Activated CD8-positive, alpha-beta T cell treated with anti-CD3 and anti-CD28 coated beads, Interleukin-2, amount 10 ng/mL, durations not matched to agents 7 days and 5 days (primary cell): ENCODE data around the gene SH3TC1. TPM values are rescaled to one million over a fixed set of nuclear protein-coding genes. Genes with fewer than 3 reads are reported as not detected.

Experiments
- ATAC-seq: fragments of 150-1000 bp; cut with Tn5 transposase; one replicate; pipeline ENCODE4 v1.10.0; 2021; ENCODE audit warnings: moderate library complexity
- CTCF ChIA-PET: fragments of 350-600 bp; sonication (Branson Sonifier 250); formaldehyde crosslinking; loops from one replicate; lab custom pipeline; 2021; ENCODE audit warnings: antibody characterized with exemption; lab: Charles Lee
- POLR2A ChIA-PET: fragments of 350-600 bp; sonication (Branson Sonifier 250); formaldehyde crosslinking; loops from one replicate; lab custom pipeline; 2021; ENCODE audit warnings: antibody characterized with exemption; lab: Charles Lee
- DNase-seq: peaks from one replicate; pipeline ENCODE4 v3.0.0-alpha.2; 2020
- H3K27ac Mint-ChIP-seq: one replicate; pipeline ENCODE4 v1.8.0; 2021; ENCODE audit warnings: mild to moderate bottlenecking, mixed read lengths
- H3K27me3 Mint-ChIP-seq: one replicate; pipeline ENCODE4 v1.8.0; 2021; ENCODE audit warnings: low read depth, mixed read lengths
- H3K36me3 Mint-ChIP-seq: one replicate; pipeline ENCODE4 v1.8.0; 2021; ENCODE audit warnings: low read depth, mixed read lengths
- H3K4me1 Mint-ChIP-seq: one replicate; pipeline ENCODE4 v1.8.0; 2021; ENCODE audit warnings: low read depth, mixed read lengths
- H3K4me3 Mint-ChIP-seq: one replicate; pipeline ENCODE4 v1.8.0; 2021; ENCODE audit warnings: mild to moderate bottlenecking, mixed read lengths
- H3K9me3 Mint-ChIP-seq: one replicate; pipeline ENCODE4 v1.8.0; 2022; ENCODE audit warnings: mixed read lengths; ENCODE audit not compliant: insufficient read depth
- total RNA-seq, 2 experiments: library from RNA; stranded (reverse); gene quantifications; one replicate each; pipeline ENCODE4 v1.2.3, GENCODE V29; 2021

Gene SH3TC1
- total RNA-seq, 2 experiments from 2014 or later = 6.3 to 7.3 TPM

DNA sequence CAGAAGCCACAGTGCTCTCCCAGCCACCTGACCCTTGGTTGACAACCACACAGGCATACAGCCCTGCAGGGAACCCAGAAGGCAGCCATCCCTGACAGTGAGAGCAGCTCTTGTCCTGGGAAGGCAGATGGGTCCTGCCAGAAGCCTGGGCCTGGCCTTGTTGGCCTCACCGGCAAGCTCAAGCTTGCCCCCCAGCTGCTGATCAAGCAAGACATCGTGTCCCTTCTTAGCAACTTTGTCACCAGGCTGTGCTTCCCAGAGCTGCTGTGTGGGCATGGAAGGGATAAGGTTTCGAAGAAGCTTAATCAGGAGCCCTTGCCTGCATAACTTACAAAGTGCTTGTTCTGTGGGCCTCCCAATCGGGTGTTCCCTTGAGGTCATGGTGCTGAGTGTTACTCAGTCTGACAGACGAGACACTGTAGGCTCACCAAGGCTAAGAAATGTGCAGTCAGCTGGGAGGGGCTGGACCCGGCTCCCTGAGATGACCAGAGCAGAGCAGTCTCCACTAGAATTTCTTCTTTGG is 33.7 kb upstream of the SH3TC1 start:
- CTCF ChIA-PET = interaction anchor here (0.8 kb wide), 1 partner anchor 11 kb away, joined by 3 read pairs; no protein-coding TSS in a partner anchor
- no peak overlapping the region for H3K27ac Mint-ChIP-seq
- ATAC-seq = no peak
- no peaks in the 10 kb centered on the region for H3K4me1 Mint-ChIP-seq
- H3K27me3 Mint-ChIP-seq = no peaks in the 10 kb centered on the region
- no peaks in the 10 kb centered on the region for H3K36me3 Mint-ChIP-seq
- DNase-seq = no peak
- POLR2A ChIA-PET = no interaction called here
- peaks cover 9% of the 10 kb centered on the region for H3K9me3 Mint-ChIP-seq
- no peak overlapping the region for H3K4me3 Mint-ChIP-seq

DNA sequence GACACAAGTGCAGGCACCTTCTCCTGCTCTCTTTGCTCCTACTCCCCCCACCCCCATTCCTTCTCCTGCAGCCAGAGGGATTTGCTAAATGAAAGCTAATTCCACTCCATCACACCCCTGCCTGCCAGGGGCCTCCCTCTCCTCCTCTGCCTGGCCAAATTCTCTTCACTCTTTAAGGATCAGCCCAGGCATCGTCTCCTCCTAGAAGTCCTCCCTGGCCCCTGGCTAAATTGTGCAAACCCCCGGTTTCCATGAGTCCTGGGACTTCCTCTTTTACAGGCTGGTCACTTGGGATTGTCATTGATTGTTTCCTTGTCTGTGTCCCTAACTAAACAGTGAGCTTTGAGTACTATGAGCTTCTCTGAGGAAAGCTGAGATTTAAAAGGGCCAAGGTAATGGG is 31.8 kb upstream of the SH3TC1 start:
- CTCF ChIA-PET = interaction anchor here (1.2 to 1.3 kb wide), 2 partner anchors 8 to 9 kb away, joined by 4 read pairs; partner anchors contain the start of gene ABLIM2
- H3K36me3 Mint-ChIP-seq = no peaks in the 10 kb centered on the region
- POLR2A ChIA-PET = no interaction called here
- ATAC-seq = no peak
- no peak overlapping the region for H3K27ac Mint-ChIP-seq
- DNase-seq = no peak
- H3K4me3 Mint-ChIP-seq = no peak overlapping the region
- H3K27me3 Mint-ChIP-seq = peaks cover 2% of the 10 kb centered on the region
- H3K4me1 Mint-ChIP-seq = no peaks in the 10 kb centered on the region
- peaks cover 9% of the 10 kb centered on the region for H3K9me3 Mint-ChIP-seq

DNA sequence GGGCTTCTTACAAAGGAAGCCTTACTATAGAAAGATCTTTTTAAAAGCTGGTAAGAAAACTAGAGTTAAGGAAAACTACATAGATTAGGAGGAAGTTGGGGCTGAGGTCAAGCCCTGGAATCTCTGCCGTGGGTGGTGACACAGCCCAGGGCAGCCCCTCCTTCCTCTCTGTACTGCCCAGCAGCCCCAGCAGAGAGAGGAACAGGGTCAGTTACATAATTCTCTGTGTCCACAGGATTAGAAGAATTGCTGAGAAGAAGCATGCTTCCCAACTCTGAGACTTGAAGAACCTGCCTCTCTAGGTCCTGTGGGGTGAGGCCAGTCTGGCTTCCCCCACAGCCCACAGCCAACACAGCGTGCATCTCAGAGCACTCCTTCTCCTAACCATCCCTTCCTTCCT is 31.3 kb upstream of the SH3TC1 start:
- Mint-ChIP-seq H3K27ac (no peak overlapping the region), H3K4me3 (no peak overlapping the region), H3K36me3 (no peaks in the 10 kb centered on the region), H3K27me3 (peaks cover 2% of the 10 kb centered on the region), H3K9me3 (peaks cover 9% of the 10 kb centered on the region), H3K4me1 (no peaks in the 10 kb centered on the region)
- POLR2A ChIA-PET = no interaction called here
- CTCF ChIA-PET = interaction anchor here (1.2 to 1.4 kb wide), 3 partner anchors 9 to 12 kb away, joined by 4 read pairs; partner anchors contain the start of gene ABLIM2
- DNase-seq (no peak), ATAC-seq (no peak)

DNA sequence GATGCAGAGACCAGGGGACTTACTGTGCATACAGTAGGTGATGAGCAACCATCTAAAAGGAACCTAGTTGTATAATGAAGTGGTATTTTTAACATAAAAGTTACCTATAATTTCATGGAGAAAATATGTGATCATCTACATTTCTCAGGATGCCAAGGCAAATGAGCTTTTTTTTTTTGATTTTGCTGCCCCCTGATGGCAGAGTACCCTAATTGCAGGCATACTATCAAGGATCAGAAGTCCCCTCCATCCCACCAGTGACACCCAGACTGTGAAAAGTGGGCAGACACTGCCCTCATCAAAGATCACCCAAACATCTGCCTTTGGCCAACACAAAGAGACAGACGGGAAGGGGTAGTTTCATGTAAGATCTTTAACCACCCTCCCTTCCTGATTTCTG is 30.9 kb upstream of the SH3TC1 start:
- CTCF ChIA-PET = interaction anchor here (1.3 to 1.4 kb wide), 2 partner anchors 9 to 12 kb away, joined by 4 read pairs; partner anchors contain the start of gene ABLIM2
- no peak for ATAC-seq

DNA sequence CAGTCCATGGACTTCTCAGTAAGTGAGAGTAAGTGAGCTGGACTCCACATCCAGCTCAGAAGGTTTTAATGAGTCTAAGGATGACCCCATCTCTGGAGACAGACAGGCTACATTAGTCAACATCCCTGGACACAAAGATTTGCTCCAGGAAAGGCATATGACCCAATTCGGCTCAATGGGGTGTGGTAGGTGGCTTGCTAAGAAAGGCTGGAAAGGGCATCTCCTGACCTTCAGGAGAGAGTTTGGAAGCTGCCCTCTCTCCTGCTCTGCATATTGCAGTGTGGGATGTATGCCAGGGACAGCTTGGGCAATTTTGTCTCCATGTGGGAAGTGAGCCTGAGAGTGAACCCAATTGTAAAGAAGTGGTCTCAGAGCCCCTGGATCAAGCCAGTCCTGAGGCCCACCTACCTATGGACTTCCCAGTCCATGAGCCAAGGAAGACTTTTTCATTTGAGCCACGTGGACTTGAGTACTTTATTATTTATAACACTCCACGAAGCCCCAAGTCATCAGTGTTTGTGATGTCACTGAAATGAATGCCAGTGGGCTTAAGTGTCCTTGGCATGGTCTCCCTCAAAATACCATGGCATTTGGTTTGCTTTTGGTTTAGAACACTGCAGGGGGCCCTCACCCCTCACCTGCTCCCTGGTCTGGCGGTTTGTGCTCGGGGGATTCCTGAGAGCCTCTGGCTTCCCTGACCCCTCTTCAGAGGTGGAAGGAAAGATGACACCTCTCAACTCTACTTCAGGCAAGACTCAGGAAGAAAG is 30.1 kb upstream of the SH3TC1 start:
- Mint-ChIP-seq H3K9me3 (peaks cover 9% of the 10 kb centered on the region), H3K4me1 (no peaks in the 10 kb centered on the region), H3K36me3 (no peaks in the 10 kb centered on the region), H3K4me3 (no peak overlapping the region), H3K27ac (no peak overlapping the region), H3K27me3 (peaks cover 2% of the 10 kb centered on the region)
- ChIA-PET CTCF (interaction anchor here (1.3 to 1.4 kb wide), 2 partner anchors 10 to 13 kb away, joined by 4 read pairs; partner anchors contain the start of gene ABLIM2), POLR2A (no interaction called here)
- DNase-seq (no peak), ATAC-seq (no peak)

More for the DNA sequence above, 30.9 kb upstream of the SH3TC1 start:
- DNase-seq = no peak
- Mint-ChIP-seq H3K27ac (no peak overlapping the region), H3K4me3 (no peak overlapping the region), H3K9me3 (peaks cover 9% of the 10 kb centered on the region), H3K36me3 (no peaks in the 10 kb centered on the region), H3K27me3 (peaks cover 2% of the 10 kb centered on the region), H3K4me1 (no peaks in the 10 kb centered on the region)
- POLR2A ChIA-PET = no interaction called here

DNA sequence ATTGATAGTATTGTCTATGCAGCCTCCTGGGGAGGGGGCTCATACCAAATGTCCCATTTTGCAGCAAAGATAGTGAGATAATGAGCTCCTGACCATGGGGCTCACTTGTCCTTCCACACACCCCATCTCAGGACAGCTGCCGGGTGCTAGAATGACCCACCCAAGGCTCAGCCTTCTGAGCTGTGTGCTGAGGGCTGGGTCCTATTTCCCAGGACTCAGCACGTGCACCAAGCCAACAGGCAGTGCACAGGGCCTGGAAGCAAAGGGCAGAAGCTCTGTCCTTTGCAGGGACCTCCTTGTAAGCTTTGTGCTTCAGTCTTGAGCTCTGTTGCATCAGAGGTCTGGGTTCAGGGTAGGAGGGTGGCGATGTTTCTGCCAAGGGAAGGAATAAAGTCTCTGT is 29.3 kb upstream of the SH3TC1 start:
- H3K27ac Mint-ChIP-seq = no peak overlapping the region
- no peaks in the 10 kb centered on the region for H3K36me3 Mint-ChIP-seq
- POLR2A ChIA-PET = no interaction called here
- peaks cover 9% of the 10 kb centered on the region for H3K9me3 Mint-ChIP-seq
- no peak for DNase-seq
- no peak for ATAC-seq
- H3K27me3 Mint-ChIP-seq = peaks cover 2% of the 10 kb centered on the region
- no peak overlapping the region for H3K4me3 Mint-ChIP-seq
- no peaks in the 10 kb centered on the region for H3K4me1 Mint-ChIP-seq
- CTCF ChIA-PET = no interaction called here

DNA sequence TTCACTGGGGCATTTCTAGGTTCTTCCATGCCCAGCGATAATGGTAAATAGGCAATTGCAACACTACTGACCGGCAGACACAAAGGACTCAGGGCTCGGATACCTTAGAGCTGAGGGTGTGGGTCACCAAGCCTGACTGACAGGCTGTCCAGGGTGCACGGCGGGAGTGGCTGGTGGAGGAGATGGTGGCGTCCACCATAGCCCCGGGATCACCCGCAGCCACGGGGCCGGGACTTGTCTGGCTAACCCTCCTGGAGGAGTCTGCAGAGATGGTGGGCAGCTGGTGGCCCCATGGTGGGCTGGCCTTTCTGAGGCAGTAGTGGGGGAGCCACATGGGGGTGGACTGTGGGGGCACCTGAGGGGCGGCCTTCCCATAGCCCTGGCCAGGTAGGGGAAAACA is 28.7 kb upstream of the SH3TC1 start:
- no peak for ATAC-seq
- Mint-ChIP-seq H3K9me3 (peaks cover 9% of the 10 kb centered on the region), H3K4me3 (no peak overlapping the region), H3K27me3 (peaks cover 2% of the 10 kb centered on the region), H3K4me1 (no peaks in the 10 kb centered on the region), H3K36me3 (no peaks in the 10 kb centered on the region), H3K27ac (no peak overlapping the region)
- ChIA-PET CTCF (no interaction called here), POLR2A (no interaction called here)
- DNase-seq = no peak

DNA sequence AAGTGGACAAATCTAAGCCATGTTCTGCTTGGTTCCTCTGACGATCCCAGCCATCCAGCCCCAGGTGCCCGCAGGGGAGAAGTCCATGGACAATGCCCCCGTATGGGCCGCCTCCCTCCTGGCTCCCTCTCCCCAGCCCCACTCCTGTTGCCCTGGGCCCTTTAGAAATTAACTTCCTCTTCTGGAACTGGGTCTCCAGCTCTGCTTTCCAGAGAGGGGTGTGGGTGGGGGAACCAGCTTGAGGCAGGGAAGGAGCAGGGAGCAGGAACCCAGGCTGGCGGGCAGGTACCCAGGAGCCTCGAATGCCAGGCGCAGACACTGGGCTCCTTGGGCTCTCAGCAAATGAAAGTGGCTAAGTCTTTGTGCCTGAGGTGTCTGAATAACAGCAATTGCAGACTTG is 27.8 kb upstream of the SH3TC1 start:
- no peak for ATAC-seq
- H3K27ac Mint-ChIP-seq = no peak overlapping the region
- no peak for DNase-seq
- H3K27me3 Mint-ChIP-seq = peaks cover 2% of the 10 kb centered on the region
- H3K4me3 Mint-ChIP-seq = no peak overlapping the region
- H3K4me1 Mint-ChIP-seq = no peaks in the 10 kb centered on the region
- peaks cover 9% of the 10 kb centered on the region for H3K9me3 Mint-ChIP-seq
- ChIA-PET CTCF (no interaction called here), POLR2A (no interaction called here)
- no peaks in the 10 kb centered on the region for H3K36me3 Mint-ChIP-seq

DNA sequence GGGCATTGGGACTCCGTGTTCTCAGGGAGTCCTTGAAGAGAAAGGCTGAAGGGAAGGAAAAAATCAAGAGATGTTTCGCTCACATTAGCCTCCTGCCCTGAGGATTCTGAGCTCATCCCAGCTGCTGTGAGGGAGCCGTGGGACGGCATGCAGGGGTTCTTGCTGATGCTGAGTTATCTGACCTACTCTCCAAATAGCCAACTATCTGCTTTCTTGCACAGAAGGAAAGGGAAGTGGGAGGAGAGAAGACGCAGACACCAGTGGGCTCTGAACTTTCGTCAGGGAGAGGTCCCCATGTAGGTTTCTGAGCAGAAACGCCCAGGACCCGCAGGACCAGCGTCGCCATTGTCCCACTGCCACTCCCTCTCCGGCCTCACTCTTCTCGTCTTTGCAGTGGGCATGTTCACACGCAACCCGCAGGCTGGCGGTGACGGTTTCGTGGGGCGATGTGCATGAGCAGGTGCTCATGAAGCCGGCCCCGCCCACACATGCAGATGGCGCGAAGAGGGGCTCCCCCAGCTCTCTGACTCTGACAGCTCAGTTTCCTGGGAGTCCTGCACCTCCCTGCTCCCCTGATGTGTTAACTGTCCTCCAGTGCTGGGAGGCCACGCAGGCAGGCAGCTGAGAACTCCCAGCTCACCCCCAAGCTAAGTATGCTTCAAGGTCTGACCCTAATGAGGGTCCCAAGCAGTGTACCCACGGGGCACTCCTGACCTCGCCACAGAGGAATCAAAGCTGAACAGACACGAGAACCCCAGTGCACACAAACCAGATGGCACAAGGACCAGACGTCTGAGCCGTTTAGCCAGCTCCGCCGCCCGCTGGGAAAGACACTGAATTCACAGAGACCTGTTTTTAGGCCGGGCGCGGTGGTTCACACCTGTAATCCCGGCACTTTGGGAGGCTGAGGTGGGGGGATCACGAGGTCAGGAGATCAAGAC is 26.8 kb upstream of the SH3TC1 start:
- POLR2A ChIA-PET = no interaction called here
- H3K4me3 Mint-ChIP-seq = no peak overlapping the region
- H3K36me3 Mint-ChIP-seq = no peaks in the 10 kb centered on the region
- CTCF ChIA-PET = no interaction called here
- H3K4me1 Mint-ChIP-seq = no peaks in the 10 kb centered on the region
- DNase-seq (no peak), ATAC-seq (no peak)
- peaks cover 2% of the 10 kb centered on the region for H3K27me3 Mint-ChIP-seq
- H3K9me3 Mint-ChIP-seq = peaks cover 8% of the 10 kb centered on the region
- H3K27ac Mint-ChIP-seq = no peak overlapping the region

DNA sequence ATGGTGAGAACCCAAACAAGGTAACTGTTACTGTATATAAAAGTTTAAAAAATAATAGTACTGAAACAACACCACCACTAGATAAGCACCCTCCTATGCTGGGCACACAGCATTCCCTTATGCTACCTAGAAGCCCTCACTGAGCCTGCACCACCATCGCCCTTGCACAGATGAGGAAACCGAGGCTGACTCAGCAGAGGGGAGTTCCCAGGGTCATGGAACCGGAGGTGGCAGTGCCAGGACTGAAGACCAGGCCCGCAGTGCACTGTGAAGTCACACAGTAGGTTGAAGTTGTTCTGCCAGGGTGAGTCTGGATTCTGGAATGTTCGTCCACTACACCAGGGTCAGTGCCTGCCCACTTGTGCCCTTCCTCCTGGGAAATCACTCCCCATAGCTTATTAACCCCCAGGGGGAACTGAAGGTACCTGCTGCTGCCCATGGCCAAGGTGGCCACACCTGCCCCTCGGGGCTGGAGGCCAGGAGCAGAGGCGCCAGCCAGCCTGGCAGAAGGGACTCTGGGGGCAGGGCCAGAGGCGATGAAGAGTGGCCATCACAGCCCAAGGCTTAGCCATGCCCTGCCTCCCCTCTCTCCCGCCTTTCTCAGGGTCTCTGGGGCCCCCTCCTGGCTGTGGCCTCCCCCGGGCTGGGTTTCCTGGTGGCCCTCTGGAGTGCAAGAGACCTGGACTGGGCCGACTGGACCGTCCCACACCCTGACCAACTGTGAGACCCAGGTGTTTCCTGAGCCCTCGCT is 25.4 kb upstream of the SH3TC1 start:
- H3K36me3 Mint-ChIP-seq = no peaks in the 10 kb centered on the region
- ChIA-PET CTCF (no interaction called here), POLR2A (no interaction called here)
- H3K9me3 Mint-ChIP-seq = no peaks in the 10 kb centered on the region
- H3K27me3 Mint-ChIP-seq = peaks cover 2% of the 10 kb centered on the region
- no peak overlapping the region for H3K4me3 Mint-ChIP-seq
- H3K4me1 Mint-ChIP-seq = no peaks in the 10 kb centered on the region
- no peak overlapping the region for H3K27ac Mint-ChIP-seq
- ATAC-seq = no peak
- DNase-seq = no peak

DNA sequence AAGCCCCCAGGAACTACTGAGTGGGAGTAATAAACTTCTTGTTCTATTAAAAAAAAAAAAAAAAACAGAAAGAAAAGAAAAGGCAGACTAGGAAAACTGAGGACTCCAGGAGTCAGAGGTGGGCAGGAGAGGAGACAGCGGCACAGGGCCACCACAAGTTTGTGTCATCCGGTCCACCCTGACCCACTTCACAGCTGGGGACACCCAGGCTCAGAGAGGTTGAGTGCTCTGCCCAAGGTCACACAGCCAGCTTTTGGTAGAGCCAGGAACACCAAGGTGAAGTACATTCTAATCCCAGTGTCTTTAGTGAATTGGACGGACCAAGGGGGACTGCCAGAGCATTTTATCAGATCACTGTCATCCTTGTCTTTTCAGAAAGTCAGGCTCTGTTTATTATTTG is 24.1 kb upstream of the SH3TC1 start:
- Mint-ChIP-seq H3K27ac (no peak overlapping the region), H3K4me1 (no peaks in the 10 kb centered on the region), H3K4me3 (no peak overlapping the region), H3K36me3 (no peaks in the 10 kb centered on the region), H3K27me3 (peaks cover 2% of the 10 kb centered on the region), H3K9me3 (no peaks in the 10 kb centered on the region)
- DNase-seq (no peak), ATAC-seq (no peak)
- CTCF ChIA-PET = interaction anchor here (2.4 kb wide), 1 partner anchor 22 kb away, joined by 6 read pairs; no protein-coding TSS in a partner anchor
- POLR2A ChIA-PET = no interaction called here
